HCT116 (cell line): ENCODE data around the gene PLBD2.

Experiments used
- EZH2 ChIP-seq: fragments of 200-600 bp; sonication (generic); IDR thresholded peaks from 2 replicates; pipeline ENCODE4 v1.6.1; 2017; ENCODE audit warnings: antibody characterized with exemption, mixed run types
- EZH2phosphoT487 ChIP-seq: fragments of 200-600 bp; IDR thresholded peaks from 2 replicates; pipeline ENCODE4 v1.6.1; 2018; ENCODE audit warnings: antibody characterized with exemption, borderline replicate concordance
- POLR2A ChIP-seq: IDR thresholded peaks from 2 replicates; pipeline ENCODE4 v1.7.0; 2011; ENCODE audit warnings: borderline replicate concordance; ENCODE audit not compliant: insufficient read depth, insufficient read length; ENCODE audit errors: extremely low read depth
- POLR2AphosphoS5 ChIP-seq: IDR thresholded peaks from 2 replicates; pipeline ENCODE4 v1.6.1; 2011; ENCODE audit warnings: mild to moderate bottlenecking, low read depth, low read length, moderate library complexity
- SIN3A ChIP-seq: IDR thresholded peaks from 2 replicates; pipeline ENCODE4 v1.6.1; 2012; ENCODE audit warnings: low read depth
- ZFX ChIP-seq: fragments of 450-650 bp; IDR thresholded peaks from 2 replicates; pipeline ENCODE4 v1.6.1; 2017
- TF ChIP-seq, protein P1 (sequence below), 3 experiments: fragments of 200-600 bp in 1 of 3; sonication (generic) in 1 of 3; IDR thresholded peaks in 2 of 3; conservative IDR thresholded peaks in 1 of 3; 2 replicates each; pipeline ENCODE4 v1.5.1; 2012 to 2017; ENCODE audit warnings: low read depth in 2 of 3, low read length in 2 of 3, antibody characterized with exemption in 1 of 3, borderline replicate concordance in 1 of 3, control low read depth in 1 of 3, mild to moderate bottlenecking in 1 of 3, mixed read lengths in 1 of 3, mixed run types in 1 of 3, moderate library complexity in 1 of 3; ENCODE audit not compliant: insufficient read depth in 1 of 3

DNA sequence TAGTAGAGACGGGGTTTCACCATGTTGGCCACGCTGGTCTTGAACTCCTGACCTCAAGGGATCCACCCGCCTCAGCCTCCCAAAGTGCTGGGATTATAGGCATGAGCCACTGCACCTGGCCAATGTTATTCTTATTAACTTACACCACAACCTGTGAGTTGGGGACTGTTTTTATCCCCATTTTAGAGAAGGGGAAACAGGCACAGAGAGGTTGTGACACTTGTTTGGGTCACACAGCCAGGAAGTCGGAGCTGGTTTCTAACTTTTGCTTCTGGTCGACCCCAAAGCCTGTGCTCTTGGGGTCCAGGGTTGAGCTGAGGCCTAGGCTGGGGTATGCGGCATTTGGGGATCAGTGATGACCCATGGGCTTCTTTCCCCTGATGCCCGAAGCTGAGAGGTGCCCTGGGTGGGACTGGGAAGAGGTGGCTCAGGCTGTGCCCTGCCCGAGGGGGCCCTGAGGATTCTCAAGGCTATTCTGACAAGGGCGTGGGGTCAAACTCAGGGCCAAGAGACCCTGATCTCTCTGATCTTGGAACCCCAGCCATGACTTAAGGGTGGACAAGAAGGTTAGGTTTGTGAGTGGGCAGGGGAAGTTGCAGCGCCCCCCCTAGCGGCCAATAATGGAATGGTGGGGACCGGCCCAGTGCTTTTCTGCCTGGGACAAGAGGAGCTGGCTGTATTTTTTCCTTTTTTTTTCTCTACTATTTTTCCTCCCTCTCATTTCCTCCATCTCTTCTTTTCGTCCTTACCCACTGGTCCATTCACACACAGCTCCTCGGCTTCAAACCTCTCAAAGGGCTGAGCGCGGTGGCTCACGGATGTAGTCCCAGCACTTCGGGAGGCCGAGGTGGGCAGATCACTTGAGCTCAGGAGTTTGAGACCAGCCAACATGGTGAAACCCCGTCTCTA lies 66.8 kb downstream of the PLBD2 start:
- TF ChIP-seq POLR2A, result no peak
- TF ChIP-seq, protein P1, sequence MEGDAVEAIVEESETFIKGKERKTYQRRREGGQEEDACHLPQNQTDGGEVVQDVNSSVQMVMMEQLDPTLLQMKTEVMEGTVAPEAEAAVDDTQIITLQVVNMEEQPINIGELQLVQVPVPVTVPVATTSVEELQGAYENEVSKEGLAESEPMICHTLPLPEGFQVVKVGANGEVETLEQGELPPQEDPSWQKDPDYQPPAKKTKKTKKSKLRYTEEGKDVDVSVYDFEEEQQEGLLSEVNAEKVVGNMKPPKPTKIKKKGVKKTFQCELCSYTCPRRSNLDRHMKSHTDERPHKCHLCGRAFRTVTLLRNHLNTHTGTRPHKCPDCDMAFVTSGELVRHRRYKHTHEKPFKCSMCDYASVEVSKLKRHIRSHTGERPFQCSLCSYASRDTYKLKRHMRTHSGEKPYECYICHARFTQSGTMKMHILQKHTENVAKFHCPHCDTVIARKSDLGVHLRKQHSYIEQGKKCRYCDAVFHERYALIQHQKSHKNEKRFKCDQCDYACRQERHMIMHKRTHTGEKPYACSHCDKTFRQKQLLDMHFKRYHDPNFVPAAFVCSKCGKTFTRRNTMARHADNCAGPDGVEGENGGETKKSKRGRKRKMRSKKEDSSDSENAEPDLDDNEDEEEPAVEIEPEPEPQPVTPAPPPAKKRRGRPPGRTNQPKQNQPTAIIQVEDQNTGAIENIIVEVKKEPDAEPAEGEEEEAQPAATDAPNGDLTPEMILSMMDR (IDR thresholded peaks at IDR 0.05 in 2 of 3, conservative IDR thresholded peaks at IDR 0.05 in 1 of 3; ENCODE audit: borderline replicate concordance in 1 of 3, insufficient read depth in 1 of 3, low read depth in 2 of 3, low read length in 2 of 3), result peak; percentile 72 to 95 (median 89)
- no peak for TF ChIP-seq EZH2phosphoT487
- no peak for TF ChIP-seq POLR2AphosphoS5
- TF ChIP-seq SIN3A, result no peak
- no peak for TF ChIP-seq ZFX
- no peak for TF ChIP-seq EZH2
